ENCODE data around the gene CALR.

GRCh38 chr19:12967907-12968306 lies 29.5 kb downstream of the CALR start:
- TF ChIP-seq CTCF (IDR thresholded peaks at IDR 0.05) (no peak), POLR2A (IDR thresholded peaks at IDR 0.05) (no peak)
